ENCODE measurements around the gene FAM89B.
"Not testable (repeated sequence)": the region's sequence is repeated elsewhere in the genome, so short reads cannot be mapped to it uniquely, and the experiment has no call there.

FAM89B gene

GRCh38 chr11:65556470-65557279 is 15.7 kb upstream of the FAM89B start:
- DNase-seq (ENCODE audit: low read depth in 2 of 2), result no peak

GRCh38 chr11:65557280-65558001 is 14.9 kb upstream of the FAM89B start:
- no peak for DNase-seq (ENCODE audit: low read depth in 2 of 2)

GRCh38 chr11:65558002-65558929 is 14.1 kb upstream of the FAM89B start, which contains the start of gene LTBP3:
Gene LTBP3 (minus strand): TSS chr11:65558359. CDS start chr11:65557959, 400 bp downstream.
- DNase-seq (ENCODE audit: low read depth in 2 of 2), result no peak

- no peak for DNase-seq (ENCODE audit: low read depth in 2 of 2)
Observed at GRCh38 chr11:65558930-65559509, 13.3 kb upstream of the FAM89B start.

GRCh38 chr11:65559535-65559934 is 12.8 kb upstream of the FAM89B start:
- DNase-seq (ENCODE audit: low read depth in 2 of 2), result no peak

- DNase-seq (ENCODE audit: low read depth in 2 of 2), result no peak
Observed at GRCh38 chr11:65559951-65560537, 12.3 kb upstream of the FAM89B start.

GRCh38 chr11:65560555-65561418 is 11.6 kb upstream of the FAM89B start:
- DNase-seq (ENCODE audit: low read depth in 2 of 2), result no peak

GRCh38 chr11:65562020-65562419 is 10.3 kb upstream of the FAM89B start:
- no peak for DNase-seq (ENCODE audit: low read depth in 2 of 2)

GRCh38 chr11:65562788-65563187 is 9.6 kb upstream of the FAM89B start:
- no peak for DNase-seq (ENCODE audit: low read depth in 2 of 2)

GRCh38 chr11:65563601-65564000 is 8.7 kb upstream of the FAM89B start:
- no peak for DNase-seq (ENCODE audit: low read depth in 2 of 2)

GRCh38 chr11:65564879-65565559 is 7.3 kb upstream of the FAM89B start:
- not testable (repeated sequence) for DNase-seq (ENCODE audit: low read depth in 2 of 2)

GRCh38 chr11:65565624-65566453 is 6.5 kb upstream of the FAM89B start:
- peak in 1 of 2 donors; percentile 30 for DNase-seq (ENCODE audit: low read depth in 2 of 2)

- DNase-seq (ENCODE audit: low read depth in 2 of 2), result no peak
Observed at GRCh38 chr11:65569164-65569972, 3.0 kb upstream of the FAM89B start.

- DNase-seq (ENCODE audit: low read depth in 2 of 2), result peak; percentile 96 to 99
Observed at GRCh38 chr11:65569973-65570918, 2.1 kb upstream of the FAM89B start, which contains the start of gene ZNRD2. Gene ZNRD2 (plus strand): TSS chr11:65570477. CDS start chr11:65570492, 15 bp downstream.

- no peak for DNase-seq (ENCODE audit: low read depth in 2 of 2)
Observed at GRCh38 chr11:65571420-65571819, 918 bp upstream of the FAM89B start.

GRCh38 chr11:65571940-65572339 is 398 bp upstream of the FAM89B start:
- DNase-seq (ENCODE audit: low read depth in 2 of 2), result no peak
